Ammon's horn (tissue), 1 donor: ENCODE data around the gene SLC12A7.

ENCODE experiments used
- DNase-seq: peaks from one replicate; pipeline ENCODE4 v3.0.0-alpha.2; 2016; ENCODE audit warnings: low spot score

SLC12A7 gene

GRCh38 chr5:1077491-1078020 is 34.3 kb downstream of the SLC12A7 start:
- no peak for DNase-seq

- no peak for DNase-seq
Observed at GRCh38 chr5:1077026-1077425, 34.8 kb downstream of the SLC12A7 start.

- no peak for DNase-seq
Observed at GRCh38 chr5:1076406-1076805, 35.5 kb downstream of the SLC12A7 start.

- DNase-seq, result no peak
Observed at GRCh38 chr5:1075931-1076330, 35.9 kb downstream of the SLC12A7 start.

GRCh38 chr5:1075555-1075881 is 36.3 kb downstream of the SLC12A7 start:
- DNase-seq, result no peak

- no peak for DNase-seq
Observed at GRCh38 chr5:1074816-1075554, 36.9 kb downstream of the SLC12A7 start.

- no peak for DNase-seq
Observed at GRCh38 chr5:1074226-1074625, 37.6 kb downstream of the SLC12A7 start.

GRCh38 chr5:1073239-1074102 is 38.4 kb downstream of the SLC12A7 start:
- DNase-seq, result no peak

GRCh38 chr5:1069720-1070088 is 42.2 kb downstream of the SLC12A7 start:
- DNase-seq, result no peak

- no peak for DNase-seq
Observed at GRCh38 chr5:1068895-1069719, 42.8 kb downstream of the SLC12A7 start.

GRCh38 chr5:1068204-1068894 is 43.5 kb downstream of the SLC12A7 start:
- DNase-seq, result peak; percentile 33

- no peak for DNase-seq
Observed at GRCh38 chr5:1067141-1068121, 44.4 kb downstream of the SLC12A7 start.

GRCh38 chr5:1066676-1067075 is 45.2 kb downstream of the SLC12A7 start:
- DNase-seq, result no peak

GRCh38 chr5:1065891-1066650 is 45.8 kb downstream of the SLC12A7 start:
- no peak for DNase-seq

GRCh38 chr5:1065143-1065750 is 46.6 kb downstream of the SLC12A7 start:
- DNase-seq, result no peak

- no peak for DNase-seq
Observed at GRCh38 chr5:1064383-1065142, 47.3 kb downstream of the SLC12A7 start.

- DNase-seq, result no peak
Observed at GRCh38 chr5:1063661-1064382, 48.0 kb downstream of the SLC12A7 start.
